ENCODE measurements around the gene PPP1R12C.

PPP1R12C gene

GRCh38 chr19:55083004-55083850 lies 34.2 kb downstream of the PPP1R12C start:
- no peaks in the 10 kb centered on the region for H3K36me3 ChIP-seq (ENCODE audit: control insufficient read depth in 1 of 2, insufficient read depth in 2 of 2, low read length in 2 of 2)
- no peak overlapping the region for H3K4me3 ChIP-seq (ENCODE audit: low read depth in 1 of 2, low read length in 2 of 2)
- peaks cover 5 to 51% of the 10 kb centered on the region in 2 donors for H3K4me1 ChIP-seq (ENCODE audit: control insufficient read depth in 1 of 2, insufficient read depth in 2 of 2, low read length in 2 of 2)
- no peak overlapping the region for H3K27ac ChIP-seq (ENCODE audit: low read length)
- H3K27me3 ChIP-seq (ENCODE audit: low read depth, low read length): peaks cover 52% of the 10 kb centered on the region
- no peaks in the 10 kb centered on the region for H3K9me3 ChIP-seq (ENCODE audit: control insufficient read depth in 1 of 2, low read length in 2 of 2)

- Histone ChIP-seq H3K9me3 (ENCODE audit: control insufficient read depth in 1 of 2, low read length in 2 of 2) (no peaks in the 10 kb centered on the region), H3K36me3 (ENCODE audit: control insufficient read depth in 1 of 2, insufficient read depth in 2 of 2, low read length in 2 of 2) (no peaks in the 10 kb centered on the region), H3K4me3 (ENCODE audit: low read depth in 1 of 2, low read length in 2 of 2) (peak overlapping the region in 1 of 2 donors; percentile 50), H3K27me3 (ENCODE audit: low read depth, low read length) (peaks cover 46% of the 10 kb centered on the region), H3K27ac (ENCODE audit: low read length) (no peak overlapping the region), H3K4me1 (ENCODE audit: control insufficient read depth in 1 of 2, insufficient read depth in 2 of 2, low read length in 2 of 2) (peaks cover 5 to 41% of the 10 kb centered on the region in 2 donors)
Measured at GRCh38 chr19:55082020-55082851, 35.2 kb downstream of the PPP1R12C start.

- no peaks in the 10 kb centered on the region for H3K9me3 ChIP-seq (ENCODE audit: control insufficient read depth in 1 of 2, low read length in 2 of 2)
- H3K4me1 ChIP-seq (ENCODE audit: control insufficient read depth in 1 of 2, insufficient read depth in 2 of 2, low read length in 2 of 2): peaks cover 5 to 35% of the 10 kb centered on the region in 2 donors
- H3K4me3 ChIP-seq (ENCODE audit: low read depth in 1 of 2, low read length in 2 of 2): peak overlapping the region in 1 of 2 donors; percentile 50
- no peaks in the 10 kb centered on the region for H3K36me3 ChIP-seq (ENCODE audit: control insufficient read depth in 1 of 2, insufficient read depth in 2 of 2, low read length in 2 of 2)
- H3K27ac ChIP-seq (ENCODE audit: low read length): no peak overlapping the region
- peaks cover 46% of the 10 kb centered on the region for H3K27me3 ChIP-seq (ENCODE audit: low read depth, low read length)
Measured at GRCh38 chr19:55081770-55082019, 35.7 kb downstream of the PPP1R12C start.

GRCh38 chr19:55080968-55081769 lies 36.3 kb downstream of the PPP1R12C start:
- H3K9me3 ChIP-seq (ENCODE audit: control insufficient read depth in 1 of 2, low read length in 2 of 2): no peaks in the 10 kb centered on the region
- H3K27me3 ChIP-seq (ENCODE audit: low read depth, low read length): peaks cover 46% of the 10 kb centered on the region
- H3K4me1 ChIP-seq (ENCODE audit: control insufficient read depth in 1 of 2, insufficient read depth in 2 of 2, low read length in 2 of 2): peaks cover 5 to 30% of the 10 kb centered on the region in 2 donors
- no peak overlapping the region for H3K27ac ChIP-seq (ENCODE audit: low read length)
- H3K36me3 ChIP-seq (ENCODE audit: control insufficient read depth in 1 of 2, insufficient read depth in 2 of 2, low read length in 2 of 2): no peaks in the 10 kb centered on the region
- peak overlapping the region; percentile 50 to 62 for H3K4me3 ChIP-seq (ENCODE audit: low read depth in 1 of 2, low read length in 2 of 2)

- Histone ChIP-seq H3K27ac (ENCODE audit: low read length) (no peak overlapping the region), H3K4me3 (ENCODE audit: low read depth in 1 of 2, low read length in 2 of 2) (peak overlapping the region; percentile 50 to 62), H3K36me3 (ENCODE audit: control insufficient read depth in 1 of 2, insufficient read depth in 2 of 2, low read length in 2 of 2) (no peaks in the 10 kb centered on the region), H3K27me3 (ENCODE audit: low read depth, low read length) (peaks cover 46% of the 10 kb centered on the region), H3K4me1 (ENCODE audit: control insufficient read depth in 1 of 2, insufficient read depth in 2 of 2, low read length in 2 of 2) (peaks cover 5 to 27% of the 10 kb centered on the region in 2 donors), H3K9me3 (ENCODE audit: control insufficient read depth in 1 of 2, low read length in 2 of 2) (no peaks in the 10 kb centered on the region)
Measured at GRCh38 chr19:55080121-55080967, 37.1 kb downstream of the PPP1R12C start.

- H3K4me3 ChIP-seq (ENCODE audit: low read depth in 1 of 2, low read length in 2 of 2): no peak overlapping the region
- H3K4me1 ChIP-seq (ENCODE audit: control insufficient read depth in 1 of 2, insufficient read depth in 2 of 2, low read length in 2 of 2): peaks cover 5 to 27% of the 10 kb centered on the region in 2 donors
- H3K36me3 ChIP-seq (ENCODE audit: control insufficient read depth in 1 of 2, insufficient read depth in 2 of 2, low read length in 2 of 2): no peaks in the 10 kb centered on the region
- no peaks in the 10 kb centered on the region for H3K9me3 ChIP-seq (ENCODE audit: control insufficient read depth in 1 of 2, low read length in 2 of 2)
- peaks cover 41% of the 10 kb centered on the region for H3K27me3 ChIP-seq (ENCODE audit: low read depth, low read length)
- no peak overlapping the region for H3K27ac ChIP-seq (ENCODE audit: low read length)
Measured at GRCh38 chr19:55079400-55080038, 37.9 kb downstream of the PPP1R12C start.

- Histone ChIP-seq H3K27ac (ENCODE audit: low read length) (no peak overlapping the region), H3K27me3 (ENCODE audit: low read depth, low read length) (peaks cover 35% of the 10 kb centered on the region), H3K4me1 (ENCODE audit: control insufficient read depth in 1 of 2, insufficient read depth in 2 of 2, low read length in 2 of 2) (peaks cover 5 to 27% of the 10 kb centered on the region in 2 donors), H3K9me3 (ENCODE audit: control insufficient read depth in 1 of 2, low read length in 2 of 2) (no peaks in the 10 kb centered on the region), H3K36me3 (ENCODE audit: control insufficient read depth in 1 of 2, insufficient read depth in 2 of 2, low read length in 2 of 2) (no peaks in the 10 kb centered on the region), H3K4me3 (ENCODE audit: low read depth in 1 of 2, low read length in 2 of 2) (no peak overlapping the region)
Measured at GRCh38 chr19:55078996-55079395, 38.4 kb downstream of the PPP1R12C start.

- Histone ChIP-seq H3K4me3 (ENCODE audit: low read depth in 1 of 2, low read length in 2 of 2) (no peak overlapping the region), H3K9me3 (ENCODE audit: control insufficient read depth in 1 of 2, low read length in 2 of 2) (peaks cover 0 to 8% of the 10 kb centered on the region in 2 donors), H3K27me3 (ENCODE audit: low read depth, low read length) (peaks cover 20% of the 10 kb centered on the region)
Measured at GRCh38 chr19:55077106-55077505, 40.3 kb downstream of the PPP1R12C start.

GRCh38 chr19:55076321-55076720 lies 41.1 kb downstream of the PPP1R12C start:
- Histone ChIP-seq H3K4me3 (ENCODE audit: low read depth in 1 of 2, low read length in 2 of 2) (no peak overlapping the region), H3K27ac (ENCODE audit: low read length) (no peak overlapping the region), H3K27me3 (ENCODE audit: low read depth, low read length) (peaks cover 17% of the 10 kb centered on the region), H3K9me3 (ENCODE audit: control insufficient read depth in 1 of 2, low read length in 2 of 2) (peaks cover 0 to 8% of the 10 kb centered on the region in 2 donors), H3K36me3 (ENCODE audit: control insufficient read depth in 1 of 2, insufficient read depth in 2 of 2, low read length in 2 of 2) (no peaks in the 10 kb centered on the region), H3K4me1 (ENCODE audit: control insufficient read depth in 1 of 2, insufficient read depth in 2 of 2, low read length in 2 of 2) (peaks cover 5 to 16% of the 10 kb centered on the region in 2 donors)

More at GRCh38 chr19:55077106-55077505, 40.3 kb downstream of the PPP1R12C start:
- no peaks in the 10 kb centered on the region for H3K36me3 ChIP-seq (ENCODE audit: control insufficient read depth in 1 of 2, insufficient read depth in 2 of 2, low read length in 2 of 2)
- peaks cover 5 to 23% of the 10 kb centered on the region in 2 donors for H3K4me1 ChIP-seq (ENCODE audit: control insufficient read depth in 1 of 2, insufficient read depth in 2 of 2, low read length in 2 of 2)
- no peak overlapping the region for H3K27ac ChIP-seq (ENCODE audit: low read length)

- Histone ChIP-seq H3K27me3 (ENCODE audit: low read depth, low read length) (peaks cover 13% of the 10 kb centered on the region), H3K27ac (ENCODE audit: low read length) (no peak within 1 kb of the TSS), H3K4me3 (ENCODE audit: low read depth in 1 of 2, low read length in 2 of 2) (no peak within 1 kb of the TSS)
Measured at GRCh38 chr19:55075371-55075998, 42.0 kb downstream of the PPP1R12C start, which contains the start of gene EPS8L1. Gene EPS8L1, plus strand, starts transcription at chr19:55075869. Its CDS starts 576 bp downstream, at chr19:55076445.

More at GRCh38 chr19:55075371-55075998, 42.0 kb downstream of the PPP1R12C start, which contains the start of gene EPS8L1:
- Histone ChIP-seq H3K4me1 (ENCODE audit: control insufficient read depth in 1 of 2, insufficient read depth in 2 of 2, low read length in 2 of 2) (peaks cover 2 to 7% of the 10 kb centered on the region in 2 donors), H3K9me3 (ENCODE audit: control insufficient read depth in 1 of 2, low read length in 2 of 2) (peaks cover 0 to 8% of the 10 kb centered on the region in 2 donors), H3K36me3 (ENCODE audit: control insufficient read depth in 1 of 2, insufficient read depth in 2 of 2, low read length in 2 of 2) (no peaks in the 10 kb centered on the region)
